ENCODE data around the gene PDE6B. TPM values are rescaled to one million over a fixed set of nuclear protein-coding genes. Genes with fewer than 3 reads are reported as not detected.
"Not testable (repeated sequence)": the region's sequence is repeated elsewhere in the genome, so short reads cannot be mapped to it uniquely, and the experiment has no call there.

PDE6B gene
- total RNA-seq, 1 donor from 2014 or later, result 15.0 TPM

GRCh38 chr4:687971-688853 lies 62.8 kb downstream of the PDE6B start:
- ChIA-PET CTCF (no interaction called here), POLR2A (no interaction called here)
- H3K36me3 Mint-ChIP-seq (ENCODE audit: low read depth), result no peaks in the 10 kb centered on the region
- intact Hi-C loops (cut with micrococcal nuclease), result no loop called here
- H3K4me1 Mint-ChIP-seq, result no peaks in the 10 kb centered on the region
- H3K9me3 Mint-ChIP-seq, result no peaks in the 10 kb centered on the region
- no peak overlapping the region for H3K4me3 Mint-ChIP-seq
- DNase-seq (no peak), ATAC-seq (ENCODE audit: low read depth) (no peak)
- H3K27ac Mint-ChIP-seq, result no peak overlapping the region
- no peak for TF ChIP-seq CTCF (IDR thresholded peaks at IDR 0.05)
- peaks cover 3% of the 10 kb centered on the region for H3K27me3 Mint-ChIP-seq

GRCh38 chr4:688854-689681 lies 63.7 kb downstream of the PDE6B start, which contains the start of gene SLC49A3:
SLC49A3 (minus strand) TSS chr4:689151; CDS start chr4:689127, 24 bp downstream.
- peak within 1 kb of the TSS; percentile 38 for H3K4me3 Mint-ChIP-seq
- peak; percentile 58 for ATAC-seq (ENCODE audit: low read depth)
- POLR2A ChIA-PET, result interaction anchor here (1.0 to 1.5 kb wide), 2 partner anchors 10 to 13 kb away, joined by 3 read pairs; no protein-coding TSS in a partner anchor

DNA sequence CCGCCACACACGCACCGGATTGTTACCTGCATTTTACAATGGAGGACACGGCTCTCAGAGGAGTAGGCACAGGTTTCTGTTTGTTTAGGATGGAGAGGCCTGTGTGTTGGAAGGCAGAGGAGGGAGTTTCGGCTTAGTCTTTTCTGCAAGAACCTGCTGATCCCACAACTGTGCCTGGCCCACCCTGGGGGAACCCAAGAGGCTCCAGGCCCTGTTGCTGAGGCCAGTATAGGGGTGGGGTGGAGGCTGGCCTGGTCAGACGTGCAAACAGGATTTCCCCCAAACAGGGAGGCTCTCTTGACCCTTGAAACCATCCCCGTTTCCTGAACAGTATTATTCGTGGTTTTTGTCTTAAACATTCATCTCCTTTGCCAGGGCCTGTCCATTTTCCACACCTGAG lies 64.3 kb downstream of the PDE6B start:
- ATAC-seq (ENCODE audit: low read depth) (no peak), DNase-seq (no peak)
- H3K9me3 Mint-ChIP-seq, result no peaks in the 10 kb centered on the region
- ChIA-PET POLR2A (interaction anchor here (1.0 to 1.5 kb wide), 2 partner anchors 10 to 14 kb away, joined by 3 read pairs; no protein-coding TSS in a partner anchor), CTCF (no interaction called here)
- H3K27ac Mint-ChIP-seq, result no peak overlapping the region
- TF ChIP-seq CTCF (IDR thresholded peaks at IDR 0.05), result no peak
- H3K4me1 Mint-ChIP-seq, result no peaks in the 10 kb centered on the region
- peaks cover 3% of the 10 kb centered on the region for H3K27me3 Mint-ChIP-seq
- H3K4me3 Mint-ChIP-seq, result no peak overlapping the region
- H3K36me3 Mint-ChIP-seq (ENCODE audit: low read depth), result no peaks in the 10 kb centered on the region
- intact Hi-C loops (cut with micrococcal nuclease), result no loop called here

More at GRCh38 chr4:688854-689681, 63.7 kb downstream of the PDE6B start, which contains the start of gene SLC49A3:
- no peak for DNase-seq
- H3K9me3 Mint-ChIP-seq, result no peaks in the 10 kb centered on the region
- intact Hi-C loops (cut with micrococcal nuclease), result no loop called here
- H3K4me1 Mint-ChIP-seq, result no peaks in the 10 kb centered on the region
- peaks cover 3% of the 10 kb centered on the region for H3K27me3 Mint-ChIP-seq
- H3K36me3 Mint-ChIP-seq (ENCODE audit: low read depth), result no peaks in the 10 kb centered on the region
- H3K27ac Mint-ChIP-seq, result no peak within 1 kb of the TSS
- no peak for TF ChIP-seq CTCF (IDR thresholded peaks at IDR 0.05)
- CTCF ChIA-PET, result no interaction called here

- POLR2A ChIA-PET, result interaction anchor here (1.7 kb wide), 1 partner anchor 12 kb away, joined by 4 read pairs; no protein-coding TSS in a partner anchor
- intact Hi-C loops (cut with micrococcal nuclease), result no loop called here
- TF ChIP-seq CTCF (IDR thresholded peaks at IDR 0.05), result no peak
- CTCF ChIA-PET, result no interaction called here
- Mint-ChIP-seq H3K4me1 (no peaks in the 10 kb centered on the region), H3K9me3 (no peaks in the 10 kb centered on the region), H3K27ac (no peak overlapping the region), H3K27me3 (no peaks in the 10 kb centered on the region), H3K4me3 (no peak overlapping the region), H3K36me3 (ENCODE audit: low read depth) (no peaks in the 10 kb centered on the region)
- ATAC-seq (ENCODE audit: low read depth) (no peak), DNase-seq (no peak)
These were observed 67.6 kb downstream of the PDE6B start for GRCh38 chr4:692771-693554.

- ATAC-seq (ENCODE audit: low read depth); H3K36me3 Mint-ChIP-seq (ENCODE audit: low read depth); H3K4me3 Mint-ChIP-seq; intact Hi-C loops (cut with micrococcal nuclease); H3K27me3 Mint-ChIP-seq; H3K9me3 Mint-ChIP-seq; H3K27ac Mint-ChIP-seq; CTCF ChIA-PET; H3K4me1 Mint-ChIP-seq; DNase-seq: not testable (repeated sequence)
- POLR2A ChIA-PET, result interaction anchor here (0.6 kb wide), 1 partner anchor 229 kb away, joined by 4 read pairs; no protein-coding TSS in a partner anchor
These were observed 69.1 kb downstream of the PDE6B start for GRCh38 chr4:694341-694940.
